Muscle layer of duodenum (tissue), 2 donors: ENCODE measurements around the gene SAPCD2.
"Not testable (repeated sequence)": the region's sequence is repeated elsewhere in the genome, so short reads cannot be mapped to it uniquely, and the experiment has no call there.

Experiments
- H3K27ac ChIP-seq: one replicate; pipeline ENCODE4 v1.7.0; 2013; ENCODE audit warnings: mild to moderate bottlenecking, low read length
- H3K27me3 ChIP-seq: one replicate; pipeline ENCODE4 v1.7.0; 2013; ENCODE audit warnings: low read depth, mild to moderate bottlenecking, control low read depth, low read length
- H3K36me3 ChIP-seq, 2 donors: one replicate each; pipeline ENCODE4 v1.7.0; 2013; ENCODE audit warnings: low read length in 2 of 2, control low read depth in 1 of 2, mild to moderate bottlenecking in 1 of 2; ENCODE audit not compliant: insufficient read depth in 2 of 2, control insufficient read depth in 1 of 2
- H3K4me1 ChIP-seq, 2 donors: one replicate each; pipeline ENCODE4 v1.7.0; 2013; ENCODE audit warnings: low read length in 2 of 2, mild to moderate bottlenecking in 2 of 2, control low read depth in 1 of 2, moderate library complexity in 1 of 2; ENCODE audit not compliant: insufficient read depth in 2 of 2, control insufficient read depth in 1 of 2
- H3K4me3 ChIP-seq, 2 donors: one replicate each; pipeline ENCODE4 v1.7.0; 2013; ENCODE audit warnings: low read length in 2 of 2, low read depth in 1 of 2, mild to moderate bottlenecking in 1 of 2
- H3K9me3 ChIP-seq, 2 donors: one replicate each; pipeline ENCODE4 v1.7.0; 2013; ENCODE audit warnings: low read length in 2 of 2, control low read depth in 1 of 2, mild to moderate bottlenecking in 1 of 2; ENCODE audit not compliant: control insufficient read depth in 1 of 2
- donor health status: healthy.

SAPCD2 gene

DNA sequence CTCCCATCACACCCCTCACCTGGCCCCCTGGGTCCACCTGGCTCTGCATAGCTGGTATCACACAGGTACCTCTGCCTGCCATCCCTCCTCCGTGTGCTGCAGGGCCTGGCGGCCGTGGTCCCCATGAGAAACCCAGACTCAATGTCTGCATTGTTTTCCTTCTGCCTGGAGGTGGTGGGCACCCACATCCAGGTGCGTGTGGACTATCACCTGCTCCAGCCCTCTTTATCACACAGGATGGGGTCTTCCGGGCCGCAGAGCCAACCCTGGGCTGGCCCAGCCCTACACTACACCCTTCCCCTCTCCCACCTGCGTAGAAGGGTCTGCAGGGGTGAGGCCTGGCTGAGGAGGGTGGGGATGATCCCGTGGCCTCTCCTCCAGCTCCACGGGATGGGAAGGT lies 31.4 kb downstream of the SAPCD2 start:
- peaks cover 0 to 29% of the 10 kb centered on the region in 2 donors for H3K36me3 ChIP-seq

DNA sequence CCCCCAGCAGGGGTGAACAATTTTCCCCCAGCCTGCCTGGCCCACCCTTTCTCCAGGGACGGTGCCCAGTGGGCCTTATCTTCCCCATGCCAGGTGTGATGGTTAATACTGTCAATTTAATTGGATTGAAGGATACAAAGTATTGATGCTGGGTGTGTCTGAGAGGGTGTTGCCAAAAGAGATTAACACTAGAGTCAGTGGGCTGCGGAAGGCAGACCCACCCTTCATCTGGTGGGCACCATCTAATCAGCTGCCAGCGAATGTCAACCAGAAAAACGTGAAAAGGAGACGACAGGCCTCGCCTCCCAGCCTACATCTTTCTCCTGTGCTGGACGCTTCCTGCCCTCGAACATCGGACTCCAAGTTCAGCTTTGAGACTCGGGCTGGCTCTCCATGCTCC lies 32.9 kb downstream of the SAPCD2 start:
- Histone ChIP-seq H3K36me3 (peaks cover 0 to 29% of the 10 kb centered on the region in 2 donors), H3K9me3 (no peaks in the 10 kb centered on the region), H3K27me3 (no peaks in the 10 kb centered on the region), H3K27ac (no peak overlapping the region), H3K4me3 (no peak overlapping the region), H3K4me1 (peaks cover 0 to 12% of the 10 kb centered on the region in 2 donors)

More for the DNA sequence above, 31.4 kb downstream of the SAPCD2 start:
- Histone ChIP-seq H3K4me3 (no peak overlapping the region), H3K4me1 (peaks cover 0 to 20% of the 10 kb centered on the region in 2 donors), H3K9me3 (no peaks in the 10 kb centered on the region), H3K27me3 (no peaks in the 10 kb centered on the region), H3K27ac (no peak overlapping the region)

DNA sequence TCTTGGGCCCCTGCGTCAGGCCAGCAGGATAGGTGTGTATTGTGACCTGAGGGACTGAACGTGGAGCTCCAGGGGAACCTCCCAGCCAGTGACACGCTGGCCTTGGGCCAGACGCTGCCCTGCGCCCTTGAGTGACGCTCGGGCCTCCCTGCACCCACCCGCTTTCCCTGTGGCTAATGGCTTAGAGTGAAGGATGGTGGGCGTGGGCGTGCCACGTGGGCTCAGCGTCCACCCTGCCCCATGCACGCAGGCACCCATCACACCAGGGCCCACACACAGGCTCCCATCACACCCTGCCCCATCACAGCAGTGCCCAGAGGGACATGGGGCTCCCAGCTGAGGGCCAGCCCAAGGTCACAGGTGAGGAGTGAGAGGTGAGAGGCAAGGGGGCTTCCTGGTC lies 33.3 kb downstream of the SAPCD2 start:
- Histone ChIP-seq H3K27me3 (no peaks in the 10 kb centered on the region), H3K9me3 (no peaks in the 10 kb centered on the region), H3K36me3 (peaks cover 0 to 29% of the 10 kb centered on the region in 2 donors), H3K4me1 (peaks cover 0 to 12% of the 10 kb centered on the region in 2 donors), H3K4me3 (no peak overlapping the region), H3K27ac (no peak overlapping the region)

DNA sequence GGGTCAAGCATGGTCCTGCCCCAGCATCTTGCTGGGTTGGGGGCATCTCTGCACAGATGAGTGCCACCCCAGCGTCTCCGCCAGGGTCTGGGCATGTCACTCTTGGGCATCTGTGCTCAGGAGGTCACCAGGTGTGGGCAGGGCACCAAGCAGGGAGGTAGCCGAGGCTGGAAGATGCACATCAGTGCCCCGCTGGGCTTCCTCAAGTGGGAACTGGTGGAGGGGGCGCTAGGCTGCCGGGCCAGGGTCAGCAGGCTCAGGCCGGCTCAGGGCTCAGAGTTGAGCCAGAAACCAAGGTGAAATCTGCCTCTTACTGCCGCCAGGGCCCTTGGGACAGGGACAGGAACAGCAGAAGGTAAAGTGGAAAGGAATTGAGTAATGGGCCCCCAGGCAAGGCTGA lies 34.4 kb downstream of the SAPCD2 start:
- Histone ChIP-seq H3K27ac (no peak overlapping the region), H3K4me1 (peaks cover 0 to 12% of the 10 kb centered on the region in 2 donors), H3K4me3 (no peak overlapping the region), H3K27me3 (no peaks in the 10 kb centered on the region), H3K36me3 (peaks cover 0 to 23% of the 10 kb centered on the region in 2 donors), H3K9me3 (no peaks in the 10 kb centered on the region)

DNA sequence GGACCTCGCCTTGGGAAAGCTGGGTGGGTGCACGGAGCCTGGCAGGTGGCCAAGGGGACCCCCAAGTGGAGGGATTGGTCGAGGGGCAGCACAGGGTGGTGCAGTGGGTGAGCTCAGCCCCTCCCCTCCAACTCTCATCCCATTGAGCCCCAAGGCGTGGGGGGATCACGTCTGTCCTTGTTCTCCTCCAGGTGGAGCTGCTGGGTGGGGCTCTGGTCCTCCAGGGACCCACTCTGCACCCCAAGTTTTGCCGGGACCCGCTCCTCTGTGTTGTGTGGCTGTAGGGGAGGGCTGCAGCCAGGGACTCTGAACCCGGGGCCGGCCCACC lies 34.9 kb downstream of the SAPCD2 start:
- no peaks in the 10 kb centered on the region for H3K9me3 ChIP-seq
- peaks cover 0 to 12% of the 10 kb centered on the region in 2 donors for H3K4me1 ChIP-seq
- H3K36me3 ChIP-seq = peaks cover 0 to 18% of the 10 kb centered on the region in 2 donors
- no peak overlapping the region for H3K4me3 ChIP-seq
- H3K27me3 ChIP-seq = no peaks in the 10 kb centered on the region
- H3K27ac ChIP-seq = no peak overlapping the region

DNA sequence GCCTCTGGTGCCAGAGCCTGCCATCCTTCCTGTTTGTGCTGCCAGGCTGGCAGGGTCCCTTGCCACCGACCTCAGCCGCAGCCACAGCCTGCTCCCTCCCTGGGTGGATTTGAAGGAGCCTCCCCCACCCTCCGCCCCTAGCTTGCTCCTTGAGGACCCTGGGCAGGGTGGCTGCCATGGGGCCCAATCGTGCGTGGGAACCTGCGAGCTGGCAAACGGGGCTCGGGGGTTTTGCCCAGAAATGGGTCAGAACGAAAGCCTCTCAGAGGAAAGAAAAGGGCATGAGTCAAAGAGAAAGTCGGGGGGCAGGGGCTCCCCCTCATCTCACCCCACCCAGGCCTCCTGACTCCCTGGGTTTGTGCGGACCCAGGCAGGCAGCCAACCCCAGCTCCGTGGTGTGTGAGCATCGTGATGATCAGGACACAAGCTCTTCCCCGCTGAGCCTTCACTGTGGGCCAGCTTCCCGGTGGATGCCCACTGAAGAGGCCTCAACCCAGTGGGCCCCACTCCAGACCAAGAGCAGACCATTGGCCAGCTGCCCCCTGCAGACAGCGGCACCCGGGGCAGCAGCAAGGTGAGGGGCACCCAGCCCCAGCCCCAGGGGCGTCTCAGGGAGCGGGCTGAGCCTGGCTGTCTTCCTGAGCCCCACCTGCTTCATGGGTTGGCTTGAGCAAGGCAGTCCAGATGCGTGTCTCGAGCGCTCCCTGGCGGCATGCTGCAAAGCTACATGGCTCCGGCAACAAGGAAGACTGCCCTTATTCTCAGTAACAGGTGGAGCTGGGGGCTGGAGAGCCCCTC lies 35.4 kb downstream of the SAPCD2 start:
- Histone ChIP-seq H3K27me3 (no peaks in the 10 kb centered on the region), H3K9me3 (no peaks in the 10 kb centered on the region), H3K27ac (no peak overlapping the region), H3K4me3 (no peak overlapping the region), H3K4me1 (peaks cover 0 to 12% of the 10 kb centered on the region in 2 donors), H3K36me3 (peaks cover 0 to 14% of the 10 kb centered on the region in 2 donors)

DNA sequence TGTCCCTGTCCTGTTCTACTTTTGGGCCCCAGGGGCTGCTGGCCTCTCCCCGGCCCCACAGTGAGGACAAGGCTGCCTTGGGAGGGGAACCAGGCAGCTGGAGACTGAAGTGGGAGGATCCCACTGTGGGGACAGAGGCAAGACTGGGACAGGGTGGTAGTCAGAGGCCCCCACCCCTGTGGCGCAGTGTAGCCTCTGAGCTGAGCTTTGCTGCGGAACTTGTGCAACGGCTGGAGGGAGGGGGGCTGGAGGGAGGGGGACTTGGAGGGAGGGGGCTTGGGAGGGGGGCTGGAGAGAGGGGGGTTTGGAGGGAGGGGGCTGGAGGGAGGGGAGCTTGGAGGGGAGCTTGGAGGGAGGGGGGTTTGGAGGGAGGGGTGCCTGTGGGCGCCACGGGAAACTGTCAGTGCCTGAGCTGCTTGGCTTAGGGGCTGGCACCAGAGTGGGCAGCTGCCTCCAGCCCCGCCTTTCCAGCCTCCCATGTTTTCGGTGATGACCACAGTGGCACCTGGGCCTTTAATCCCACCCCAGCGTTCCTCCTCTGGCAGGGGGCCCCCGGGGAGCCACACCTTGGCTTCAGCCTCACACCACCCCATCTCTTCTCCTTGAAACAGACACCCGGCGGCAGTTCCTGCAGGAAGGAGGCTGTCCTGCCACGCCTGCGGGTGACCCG lies 36.2 kb downstream of the SAPCD2 start:
- Histone ChIP-seq H3K4me1 (peaks cover 0 to 17% of the 10 kb centered on the region in 2 donors), H3K9me3 (no peaks in the 10 kb centered on the region), H3K4me3 (peak overlapping the region in 1 of 2 donors; percentile 38), H3K36me3 (peaks cover 0 to 6% of the 10 kb centered on the region in 2 donors), H3K27me3 (no peaks in the 10 kb centered on the region), H3K27ac (no peak overlapping the region)

DNA sequence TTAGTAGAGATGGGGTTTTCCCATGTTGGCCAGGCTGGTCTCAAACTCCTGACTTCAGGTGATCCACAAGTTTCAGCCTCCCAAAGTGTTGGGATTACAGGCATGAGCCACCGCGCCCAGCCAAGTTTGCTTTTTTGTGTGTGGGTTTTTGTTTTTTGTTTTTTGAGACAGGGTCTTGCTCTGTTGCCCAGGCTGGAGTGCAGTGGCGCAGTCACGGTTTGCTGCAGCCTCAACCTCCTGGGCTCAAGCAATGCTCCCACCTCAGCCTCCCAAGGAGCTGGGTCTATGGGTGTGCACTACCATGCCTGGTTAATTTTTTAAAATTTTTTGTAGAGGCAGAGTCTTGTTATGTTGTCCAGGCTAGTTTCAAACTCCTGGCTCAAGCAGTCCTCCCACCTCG lies 36.9 kb downstream of the SAPCD2 start:
- Histone ChIP-seq H3K4me3 (peak overlapping the region in 1 of 2 donors; percentile 38), H3K4me1 (peaks cover 0 to 24% of the 10 kb centered on the region in 2 donors)
- H3K27ac ChIP-seq, H3K36me3 ChIP-seq, H3K9me3 ChIP-seq, H3K27me3 ChIP-seq: not testable (repeated sequence)

DNA sequence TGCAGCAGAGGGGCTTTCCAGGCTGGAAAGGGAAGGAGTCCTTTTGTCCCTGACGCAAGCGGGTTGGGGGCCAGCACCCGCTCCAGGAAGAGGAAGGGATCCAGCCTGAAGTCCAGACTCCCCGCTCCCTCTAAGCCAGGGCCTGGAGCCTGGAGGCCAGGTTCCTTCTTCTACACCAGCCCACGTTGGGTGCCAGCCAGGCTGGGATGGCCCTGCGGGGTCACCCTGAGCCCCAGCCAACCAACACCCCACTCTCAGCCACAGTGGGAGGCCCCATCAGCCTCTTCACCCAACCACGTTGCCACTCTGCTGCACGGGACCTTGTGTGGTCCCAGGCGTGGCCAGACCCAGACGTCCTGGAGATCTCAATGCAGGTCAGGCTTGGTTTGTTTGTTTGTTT lies 37.5 kb downstream of the SAPCD2 start:
- peaks cover 0 to 26% of the 10 kb centered on the region in 2 donors for H3K4me1 ChIP-seq
- H3K27ac ChIP-seq = no peak overlapping the region
- H3K4me3 ChIP-seq = peak overlapping the region in 1 of 2 donors; percentile 38
- H3K9me3 ChIP-seq = no peaks in the 10 kb centered on the region
- no peaks in the 10 kb centered on the region for H3K27me3 ChIP-seq
- H3K36me3 ChIP-seq = no peaks in the 10 kb centered on the region

DNA sequence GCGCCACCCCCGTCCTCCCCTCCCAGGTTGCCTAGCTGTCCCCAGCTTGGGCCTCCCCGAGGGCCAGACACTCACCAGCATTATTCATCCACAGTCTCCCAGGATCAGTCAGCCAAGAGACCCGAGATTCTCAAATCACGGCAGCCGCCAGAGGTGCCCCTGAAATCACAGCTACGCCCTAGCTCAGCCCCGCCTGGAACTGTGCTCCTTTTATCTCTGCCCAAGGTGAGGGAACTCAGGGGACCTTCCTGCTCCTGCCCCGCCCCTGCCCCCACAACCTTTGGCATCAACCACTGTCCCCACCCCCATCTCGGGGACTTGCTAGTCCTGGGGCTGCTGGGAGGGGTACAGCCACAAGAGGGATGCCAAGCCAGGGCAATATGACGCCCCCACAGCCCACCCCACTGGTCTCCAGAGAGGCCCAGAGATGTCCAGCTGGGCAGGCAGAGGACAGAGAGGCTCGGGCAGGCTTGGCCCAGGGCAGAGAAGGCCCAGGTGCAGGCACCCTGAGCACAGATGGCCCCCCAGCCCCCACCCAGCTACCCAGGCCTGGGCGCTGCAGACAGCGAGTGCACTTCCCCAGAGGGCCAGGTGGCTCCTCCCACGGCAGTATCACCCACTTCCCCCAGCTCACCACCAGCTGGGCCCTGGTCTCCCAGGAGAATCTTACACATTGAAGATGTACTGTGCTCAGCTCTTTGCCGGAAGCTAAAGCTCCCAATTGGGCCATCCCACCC lies 38.3 kb downstream of the SAPCD2 start, which contains the start of gene FUT7:
Gene FUT7 (minus strand): TSS at position 185 of the 737 bp plus-strand sequence. CDS start 97 bp downstream, at position 88.
- peaks cover 0 to 32% of the 10 kb centered on the region in 2 donors for H3K4me1 ChIP-seq
- H3K27ac ChIP-seq = no peak within 1 kb of the TSS
- no peaks in the 10 kb centered on the region for H3K27me3 ChIP-seq
- peak within 1 kb of the TSS in 1 of 2 donors; percentile 48 for H3K4me3 ChIP-seq
- H3K9me3 ChIP-seq = no peaks in the 10 kb centered on the region
- no peaks in the 10 kb centered on the region for H3K36me3 ChIP-seq
